LNCAP (cell line): ENCODE measurements around the gene NCF2.

Source experiments
- CTCF ChIP-seq: fragments of 450-650 bp; IDR thresholded peaks from 2 replicates; pipeline ENCODE4 v1.5.1; 2017; ENCODE audit warnings: mild to moderate bottlenecking

Gene NCF2

DNA sequence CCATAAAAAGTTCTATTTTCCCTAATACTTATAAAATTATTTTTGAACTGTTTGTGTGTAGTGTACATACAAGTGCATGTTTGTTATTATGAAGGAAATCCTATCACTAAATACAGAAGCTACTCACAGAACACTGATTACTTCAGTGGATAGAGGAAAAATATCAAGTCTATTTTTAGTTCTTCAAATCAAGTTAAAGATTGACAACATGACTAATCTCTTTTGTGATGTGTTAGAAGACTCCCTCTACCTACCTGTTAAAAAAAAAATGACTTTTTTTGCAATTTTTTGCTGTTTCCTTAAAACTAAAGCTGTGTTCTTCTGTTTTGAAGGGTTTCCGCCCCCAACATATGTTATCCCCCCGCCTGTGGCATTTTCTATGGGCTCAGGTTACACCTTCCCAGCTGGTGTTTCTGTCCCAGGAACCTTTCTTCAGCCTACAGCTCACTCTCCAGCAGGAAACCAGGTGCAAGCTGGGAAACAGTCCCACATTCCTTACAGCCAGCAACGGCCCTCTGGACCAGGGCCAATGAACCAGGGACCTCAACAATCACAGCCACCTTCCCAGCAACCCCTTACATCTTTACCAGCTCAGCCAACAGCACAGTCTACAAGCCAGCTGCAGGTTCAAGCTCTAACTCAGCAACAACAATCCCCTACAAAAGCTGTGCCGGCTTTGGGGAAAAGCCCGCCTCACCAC, 45.5 kb downstream of the NCF2 start:
- TF ChIP-seq CTCF: no peak

- TF ChIP-seq CTCF: peak; percentile 94
Observed at GRCh38 chr1:183543619-183544204, 46.5 kb downstream of the NCF2 start.

- TF ChIP-seq CTCF: no peak
Observed at GRCh38 chr1:183537405-183537804, 52.9 kb downstream of the NCF2 start.

- no peak for TF ChIP-seq CTCF
Observed at GRCh38 chr1:183533617-183534174, 56.6 kb downstream of the NCF2 start.

- TF ChIP-seq CTCF: no peak
Observed at GRCh38 chr1:183528577-183528976, 61.7 kb downstream of the NCF2 start.

DNA sequence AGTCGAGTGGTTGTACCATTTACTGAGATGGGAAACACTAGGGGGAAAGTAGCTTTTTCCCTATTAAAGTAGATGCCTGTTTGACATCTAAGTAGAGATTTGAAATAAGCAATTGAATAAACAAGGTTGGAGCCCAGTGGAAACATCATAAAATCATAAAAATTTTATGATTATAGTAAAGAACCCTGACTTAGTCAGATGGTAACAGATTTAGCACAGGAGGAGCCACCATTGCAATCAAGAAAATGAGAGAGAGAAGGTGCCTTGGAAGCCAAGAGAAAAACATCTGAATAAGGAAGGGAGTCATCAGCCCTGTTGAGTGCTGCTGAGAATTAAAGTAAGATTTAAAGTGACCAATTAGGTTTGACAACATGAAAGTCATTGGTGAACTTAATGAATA, 68.2 kb downstream of the NCF2 start:
- TF ChIP-seq CTCF: no peak

DNA sequence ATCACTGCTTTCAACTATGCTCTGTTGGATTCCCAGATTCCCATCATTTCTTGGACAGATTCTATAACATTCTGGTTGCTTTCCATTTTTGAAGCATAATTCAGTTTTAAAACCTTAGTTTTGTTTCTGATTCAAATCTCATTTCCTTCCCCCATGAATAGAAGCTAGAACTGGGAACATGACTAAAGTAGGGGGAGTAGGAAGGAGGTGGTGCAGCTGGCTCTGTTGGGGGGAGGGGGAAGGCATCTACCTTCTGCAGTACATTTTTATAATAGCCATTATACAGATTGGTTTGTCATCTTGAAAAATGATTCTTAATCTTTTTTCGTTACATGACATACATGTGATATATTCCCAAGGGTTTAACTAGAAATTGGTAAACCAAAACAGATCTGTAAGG, 69.9 kb downstream of the NCF2 start:
- TF ChIP-seq CTCF: no peak
